GM12872 (cell line): ENCODE measurements around the gene RIN3.

ENCODE experiments used
- TF ChIP-seq, protein P1 (sequence below): IDR thresholded peaks from 3 replicates; pipeline ENCODE4 v1.5.1; 2011; ENCODE audit warnings: low read depth, mild to moderate bottlenecking, low read length, moderate library complexity; ENCODE audit not compliant: insufficient read depth

Gene RIN3

DNA sequence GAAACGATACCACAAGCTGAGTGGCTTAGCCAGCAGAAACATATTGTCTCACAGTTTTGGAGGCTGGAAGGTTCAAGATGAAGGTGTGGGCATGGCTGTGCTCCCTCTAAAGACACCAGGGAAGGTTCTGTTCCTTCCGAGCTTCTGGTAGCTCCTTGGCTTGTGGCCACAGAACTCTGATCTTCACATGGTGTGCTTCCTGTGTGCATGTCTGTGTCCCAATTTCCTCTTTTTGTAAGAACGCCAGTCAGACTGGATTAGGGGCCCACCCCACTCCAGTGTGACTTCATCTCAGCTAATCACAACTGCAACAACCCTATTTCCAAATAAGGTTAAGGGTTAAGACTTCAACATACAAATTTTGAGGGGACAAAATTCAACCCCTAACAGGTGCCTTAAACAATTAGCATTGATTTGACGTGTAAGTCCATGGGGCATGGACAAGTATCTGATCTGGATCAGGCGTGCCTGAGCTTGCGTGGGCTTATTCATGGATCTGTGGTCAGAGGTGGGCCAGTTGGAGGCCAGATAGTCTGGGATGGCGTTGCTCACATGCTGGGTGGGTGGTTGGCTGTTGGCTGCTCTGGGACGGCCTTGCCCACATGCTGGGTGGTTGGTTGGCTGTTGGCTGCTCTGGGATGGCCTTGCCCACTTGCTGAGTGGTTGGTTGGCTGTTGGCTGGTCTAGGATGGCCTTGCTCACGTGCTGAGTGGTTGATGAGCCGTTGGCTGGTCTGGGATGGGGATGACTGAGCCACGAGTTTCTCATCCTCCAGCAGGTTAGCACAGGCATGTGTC is 146.4 kb downstream of the RIN3 start:
- TF ChIP-seq, protein P1, sequence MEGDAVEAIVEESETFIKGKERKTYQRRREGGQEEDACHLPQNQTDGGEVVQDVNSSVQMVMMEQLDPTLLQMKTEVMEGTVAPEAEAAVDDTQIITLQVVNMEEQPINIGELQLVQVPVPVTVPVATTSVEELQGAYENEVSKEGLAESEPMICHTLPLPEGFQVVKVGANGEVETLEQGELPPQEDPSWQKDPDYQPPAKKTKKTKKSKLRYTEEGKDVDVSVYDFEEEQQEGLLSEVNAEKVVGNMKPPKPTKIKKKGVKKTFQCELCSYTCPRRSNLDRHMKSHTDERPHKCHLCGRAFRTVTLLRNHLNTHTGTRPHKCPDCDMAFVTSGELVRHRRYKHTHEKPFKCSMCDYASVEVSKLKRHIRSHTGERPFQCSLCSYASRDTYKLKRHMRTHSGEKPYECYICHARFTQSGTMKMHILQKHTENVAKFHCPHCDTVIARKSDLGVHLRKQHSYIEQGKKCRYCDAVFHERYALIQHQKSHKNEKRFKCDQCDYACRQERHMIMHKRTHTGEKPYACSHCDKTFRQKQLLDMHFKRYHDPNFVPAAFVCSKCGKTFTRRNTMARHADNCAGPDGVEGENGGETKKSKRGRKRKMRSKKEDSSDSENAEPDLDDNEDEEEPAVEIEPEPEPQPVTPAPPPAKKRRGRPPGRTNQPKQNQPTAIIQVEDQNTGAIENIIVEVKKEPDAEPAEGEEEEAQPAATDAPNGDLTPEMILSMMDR = no peak

DNA sequence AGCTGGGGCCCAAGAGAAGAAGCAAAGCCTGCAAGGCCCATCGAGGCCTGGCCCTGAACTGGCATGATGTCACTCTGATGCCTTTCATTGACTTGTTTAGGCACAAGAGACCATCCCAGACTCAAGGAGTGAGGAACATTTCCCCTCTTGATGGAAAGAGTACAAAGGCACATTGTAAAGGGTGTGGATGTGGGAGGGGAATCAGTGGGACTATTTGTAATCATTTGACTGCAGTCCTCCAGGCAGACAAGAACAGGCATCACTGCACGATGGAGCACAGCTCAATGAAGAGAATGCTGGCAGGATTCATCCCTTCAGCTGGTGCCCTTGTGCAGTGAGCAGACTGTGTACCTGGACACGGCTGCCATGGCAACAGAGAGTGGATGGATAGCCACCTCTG is 147.0 kb downstream of the RIN3 start:
- TF ChIP-seq, protein P1 = no peak

DNA sequence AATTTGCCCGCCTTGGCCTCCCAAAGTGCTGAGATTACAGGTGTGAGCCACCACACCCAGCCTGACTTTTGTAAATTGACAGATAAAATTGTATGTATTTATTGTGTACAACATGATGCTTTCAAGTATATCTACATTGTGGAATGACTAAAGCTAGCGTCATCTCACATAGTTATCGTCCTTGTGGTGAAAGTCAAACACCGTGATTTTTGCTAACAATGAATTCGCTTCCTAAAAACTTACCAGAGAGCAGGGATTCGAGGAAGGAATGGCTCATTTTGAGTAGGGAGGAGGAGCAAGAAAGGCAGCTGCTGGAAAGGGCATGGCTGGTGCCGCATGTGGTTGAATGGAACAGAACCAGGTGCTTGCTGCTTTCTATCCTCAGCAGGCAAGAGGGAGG is 149.5 kb downstream of the RIN3 start:
- TF ChIP-seq, protein P1 = no peak

DNA sequence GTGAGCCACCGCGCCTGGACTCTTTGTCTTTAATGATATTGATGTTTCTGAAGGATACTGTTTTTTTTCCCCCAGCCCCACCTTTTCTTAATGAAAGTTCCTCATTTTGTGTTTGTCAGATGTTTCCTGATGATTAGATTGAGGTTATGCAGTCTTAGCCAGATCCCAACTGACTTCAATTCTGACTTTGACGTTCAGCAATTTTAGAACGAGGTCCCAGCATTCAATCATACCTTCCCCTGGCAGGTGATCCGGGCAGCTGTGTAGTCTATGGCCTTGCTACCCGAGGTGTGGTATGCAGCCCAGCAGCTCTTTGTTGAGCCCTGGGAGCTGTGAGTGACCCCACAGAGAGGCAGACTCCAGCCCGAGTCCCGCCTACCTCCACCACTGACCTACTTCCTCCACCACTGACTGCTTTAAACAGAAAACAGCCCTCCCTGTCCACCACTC is 152.1 kb downstream of the RIN3 start:
- TF ChIP-seq, protein P1 = no peak

DNA sequence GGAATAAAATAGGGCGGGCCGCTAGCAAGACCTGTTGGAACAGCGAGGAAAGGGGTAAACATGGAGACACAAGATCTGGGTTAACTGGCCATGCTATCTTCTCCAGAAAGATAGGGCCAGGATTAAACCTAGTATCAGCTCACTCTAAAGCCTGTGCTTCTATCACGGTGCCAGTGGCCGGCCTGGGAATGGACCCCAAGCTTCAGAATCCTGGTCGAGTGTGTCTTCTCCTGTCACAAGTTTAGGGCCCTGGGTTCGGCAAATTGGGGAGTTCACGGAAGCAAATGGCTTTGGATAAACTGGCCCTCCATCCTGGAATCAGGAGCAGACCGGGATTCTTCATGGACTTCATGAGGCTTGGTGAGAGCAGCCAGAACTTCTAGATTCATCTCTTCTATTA is 152.7 kb downstream of the RIN3 start:
- TF ChIP-seq, protein P1 = no peak

DNA sequence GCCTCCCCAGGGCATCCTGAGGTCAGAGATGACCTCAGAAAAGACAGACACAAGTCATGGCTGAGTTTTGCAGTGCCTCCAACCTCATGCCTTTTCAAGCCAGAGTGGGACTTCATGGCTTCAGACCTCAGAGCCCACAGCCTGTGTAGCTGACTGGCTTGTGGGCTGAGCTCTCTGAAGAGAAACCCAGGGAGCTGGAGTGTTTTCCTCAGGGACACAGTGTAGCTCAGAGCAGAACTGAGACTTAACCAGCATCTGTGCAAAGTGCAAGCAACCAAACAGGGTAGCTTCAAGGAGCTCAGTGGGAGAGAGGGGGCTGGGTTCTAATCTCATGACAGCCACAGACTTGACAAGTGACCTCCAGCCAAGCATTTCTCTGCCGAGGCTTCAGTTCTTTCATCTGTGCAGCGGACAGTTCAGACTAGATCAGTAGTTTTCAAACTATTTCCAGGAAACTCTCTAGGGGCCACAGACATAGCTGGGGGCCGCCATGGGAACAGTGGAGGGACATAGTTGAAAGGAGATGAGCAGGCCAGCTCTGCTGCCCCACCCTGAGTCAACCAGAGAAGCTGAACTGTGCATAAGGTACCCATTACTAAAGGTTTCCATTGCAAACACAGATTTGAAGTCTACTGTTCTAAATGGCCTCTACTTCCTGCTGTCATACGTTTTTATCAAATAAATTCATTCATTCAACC is 154.8 kb downstream of the RIN3 start:
- TF ChIP-seq, protein P1 = no peak

DNA sequence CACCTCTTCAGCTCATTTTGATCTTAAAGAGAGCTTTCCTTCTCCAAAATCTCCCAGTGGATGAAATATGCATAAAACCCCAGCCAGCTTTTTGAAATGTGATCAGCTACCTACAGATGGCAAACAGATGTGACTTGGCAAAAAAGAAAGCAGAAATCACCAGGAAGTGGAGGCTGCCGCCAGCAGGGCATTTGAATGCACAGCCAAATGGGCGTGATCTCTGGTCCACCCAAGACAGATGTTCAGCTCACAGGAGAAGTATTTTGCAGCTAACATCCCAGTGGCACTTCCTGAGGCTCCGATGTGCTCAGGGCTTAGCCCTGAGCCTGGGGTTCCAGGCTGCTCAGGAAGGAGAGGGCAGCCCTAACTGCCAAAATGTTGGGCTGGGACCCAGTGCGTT is 156.6 kb downstream of the RIN3 start:
- TF ChIP-seq, protein P1 = 0 out of 3 replicates have a peak, but pooled peaks have one; percentile 8
